Measurements from ENCODE around the gene PPP2R3B. TPM values are rescaled to one million over a fixed set of nuclear protein-coding genes. Genes with fewer than 3 reads are reported as not detected.

PPP2R3B gene
- total RNA-seq, 2 donors from 2014 or later: 20.6 to 73.2 TPM

- Histone ChIP-seq H3K9me3 (no peaks in the 10 kb centered on the region), H3K4me1 (replicated peaks) (no peaks in the 10 kb centered on the region), H3K27me3 (replicated peaks; ENCODE audit: insufficient read depth) (peaks cover 6% of the 10 kb centered on the region), H3K36me3 (no peaks in the 10 kb centered on the region), H3K27ac (no peak overlapping the region), H3K4me3 (no peak overlapping the region)
- WGBS: 80% methylated on average over 14 of the region's 14 CpGs
- TF ChIP-seq, protein P1, sequence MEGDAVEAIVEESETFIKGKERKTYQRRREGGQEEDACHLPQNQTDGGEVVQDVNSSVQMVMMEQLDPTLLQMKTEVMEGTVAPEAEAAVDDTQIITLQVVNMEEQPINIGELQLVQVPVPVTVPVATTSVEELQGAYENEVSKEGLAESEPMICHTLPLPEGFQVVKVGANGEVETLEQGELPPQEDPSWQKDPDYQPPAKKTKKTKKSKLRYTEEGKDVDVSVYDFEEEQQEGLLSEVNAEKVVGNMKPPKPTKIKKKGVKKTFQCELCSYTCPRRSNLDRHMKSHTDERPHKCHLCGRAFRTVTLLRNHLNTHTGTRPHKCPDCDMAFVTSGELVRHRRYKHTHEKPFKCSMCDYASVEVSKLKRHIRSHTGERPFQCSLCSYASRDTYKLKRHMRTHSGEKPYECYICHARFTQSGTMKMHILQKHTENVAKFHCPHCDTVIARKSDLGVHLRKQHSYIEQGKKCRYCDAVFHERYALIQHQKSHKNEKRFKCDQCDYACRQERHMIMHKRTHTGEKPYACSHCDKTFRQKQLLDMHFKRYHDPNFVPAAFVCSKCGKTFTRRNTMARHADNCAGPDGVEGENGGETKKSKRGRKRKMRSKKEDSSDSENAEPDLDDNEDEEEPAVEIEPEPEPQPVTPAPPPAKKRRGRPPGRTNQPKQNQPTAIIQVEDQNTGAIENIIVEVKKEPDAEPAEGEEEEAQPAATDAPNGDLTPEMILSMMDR (IDR thresholded peaks at IDR 0.05): no peak
- TF ChIP-seq POLR2A (IDR thresholded peaks at IDR 0.05) (no peak), POLR2AphosphoS5 (IDR thresholded peaks at IDR 0.05) (no peak)
- no peak for DNase-seq (ENCODE audit: low spot score)
- intact Hi-C loops (cut with DNase I): loop anchor here (10.0 kb wide), 1 partner anchor 728 kb away; no protein-coding TSS in a partner anchor
Measured at GRCh38 chrX:426881-427280, 40.2 kb upstream of the PPP2R3B start.

DNA sequence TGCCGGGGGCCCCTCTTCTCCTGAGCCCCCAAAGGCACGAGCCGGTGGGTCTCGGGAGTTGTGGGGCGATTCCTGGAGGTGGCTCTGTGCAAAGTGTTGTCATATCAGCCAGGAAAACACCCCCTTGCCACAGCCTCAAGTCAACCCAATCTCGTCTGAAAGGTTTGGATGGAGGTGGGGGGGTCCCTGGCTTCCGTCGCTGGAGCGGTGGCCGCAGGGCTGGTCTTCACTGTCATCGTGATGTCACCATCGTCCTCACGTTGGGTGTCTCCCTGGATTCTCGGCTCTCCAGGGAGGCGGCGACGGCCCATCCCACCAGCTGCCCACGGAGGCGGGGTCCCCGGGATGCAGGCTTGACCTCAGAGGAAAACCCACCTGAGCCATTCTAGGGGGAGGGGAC is 38.3 kb upstream of the PPP2R3B start:
- H3K36me3 ChIP-seq: no peaks in the 10 kb centered on the region
- H3K4me1 ChIP-seq (replicated peaks): no peaks in the 10 kb centered on the region
- TF ChIP-seq POLR2AphosphoS5 (IDR thresholded peaks at IDR 0.05) (no peak), POLR2A (IDR thresholded peaks at IDR 0.05) (no peak)
- TF ChIP-seq, protein P1 (IDR thresholded peaks at IDR 0.05): no peak
- H3K9me3 ChIP-seq: no peaks in the 10 kb centered on the region
- DNase-seq (ENCODE audit: low spot score): no peak
- peaks cover 6% of the 10 kb centered on the region for H3K27me3 ChIP-seq (replicated peaks; ENCODE audit: insufficient read depth)
- no peak overlapping the region for H3K27ac ChIP-seq
- intact Hi-C loops (cut with DNase I): loop anchor here (10.0 kb wide), 1 partner anchor 730 kb away; no protein-coding TSS in a partner anchor
- no peak overlapping the region for H3K4me3 ChIP-seq
- WGBS: 85% methylated on average over 20 of the region's 20 CpGs

- TF ChIP-seq, protein P1 (IDR thresholded peaks at IDR 0.05): no peak
- no peak for TF ChIP-seq POLR2A (IDR thresholded peaks at IDR 0.05)
- TF ChIP-seq POLR2AphosphoS5 (IDR thresholded peaks at IDR 0.05): no peak
Measured at GRCh38 chrX:421646-422391, 35.1 kb upstream of the PPP2R3B start.

DNA sequence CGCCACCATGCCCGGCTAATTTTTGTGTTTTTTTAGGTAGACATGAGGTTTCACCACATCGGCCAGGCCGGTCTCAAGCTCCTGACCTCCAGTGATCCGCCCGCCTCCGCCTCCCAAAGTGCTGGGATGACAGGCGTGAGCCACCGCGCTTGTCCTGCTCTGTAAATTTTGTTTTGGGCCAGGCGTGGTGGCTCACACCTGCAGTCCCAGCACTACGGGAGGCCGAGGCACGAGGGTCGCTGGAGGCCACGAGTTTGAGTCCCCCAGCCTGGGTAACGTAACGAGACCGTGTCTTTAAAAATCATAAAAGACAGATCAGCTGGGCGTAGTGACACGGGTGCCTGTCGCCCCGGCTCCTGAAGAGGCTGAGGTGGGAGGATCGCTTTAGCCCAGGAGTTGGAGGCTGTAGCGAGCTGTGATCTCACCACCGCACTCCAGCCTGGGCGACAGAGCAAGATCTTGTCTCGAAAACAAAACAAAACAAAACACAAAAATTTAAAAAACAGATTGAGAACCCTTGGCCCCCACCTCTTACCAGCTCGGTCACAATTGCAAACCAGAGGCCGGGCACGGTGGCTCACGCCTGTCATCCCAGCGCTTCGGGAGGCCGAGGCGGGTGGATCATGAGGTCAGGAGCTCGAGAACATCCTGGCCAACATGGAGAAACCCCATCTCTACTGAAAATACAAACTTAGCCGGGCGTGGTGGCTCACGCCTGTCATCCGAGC is 34.0 kb upstream of the PPP2R3B start:
- no peak overlapping the region for H3K27ac ChIP-seq
- no peak for DNase-seq (ENCODE audit: low spot score)
- intact Hi-C loops (cut with DNase I): loop anchor here (10.0 kb wide), 1 partner anchor 734 kb away; no protein-coding TSS in a partner anchor
- H3K4me1 ChIP-seq (replicated peaks): no peaks in the 10 kb centered on the region
- H3K9me3 ChIP-seq: no peaks in the 10 kb centered on the region
- TF ChIP-seq POLR2AphosphoS5 (IDR thresholded peaks at IDR 0.05): no peak
- TF ChIP-seq POLR2A (IDR thresholded peaks at IDR 0.05): no peak
- TF ChIP-seq, protein P1 (IDR thresholded peaks at IDR 0.05): no peak
- H3K4me3 ChIP-seq: no peak overlapping the region
- H3K27me3 ChIP-seq (replicated peaks; ENCODE audit: insufficient read depth): no peaks in the 10 kb centered on the region
- WGBS: 88% methylated on average over 40 of the region's 41 CpGs
- no peaks in the 10 kb centered on the region for H3K36me3 ChIP-seq

More at GRCh38 chrX:421646-422391, 35.1 kb upstream of the PPP2R3B start:
- Histone ChIP-seq H3K36me3 (no peaks in the 10 kb centered on the region), H3K27ac (no peak overlapping the region), H3K4me1 (replicated peaks) (no peaks in the 10 kb centered on the region), H3K4me3 (no peak overlapping the region), H3K27me3 (replicated peaks; ENCODE audit: insufficient read depth) (no peaks in the 10 kb centered on the region), H3K9me3 (no peaks in the 10 kb centered on the region)
- no peak for DNase-seq (ENCODE audit: low spot score)
- intact Hi-C loops (cut with DNase I): loop anchor here (10.0 kb wide), 1 partner anchor 733 kb away; no protein-coding TSS in a partner anchor
- WGBS: 47% methylated on average over 40 of the region's 40 CpGs
